ENCODE results near the gene RBFA.

The RBFA gene

DNA sequence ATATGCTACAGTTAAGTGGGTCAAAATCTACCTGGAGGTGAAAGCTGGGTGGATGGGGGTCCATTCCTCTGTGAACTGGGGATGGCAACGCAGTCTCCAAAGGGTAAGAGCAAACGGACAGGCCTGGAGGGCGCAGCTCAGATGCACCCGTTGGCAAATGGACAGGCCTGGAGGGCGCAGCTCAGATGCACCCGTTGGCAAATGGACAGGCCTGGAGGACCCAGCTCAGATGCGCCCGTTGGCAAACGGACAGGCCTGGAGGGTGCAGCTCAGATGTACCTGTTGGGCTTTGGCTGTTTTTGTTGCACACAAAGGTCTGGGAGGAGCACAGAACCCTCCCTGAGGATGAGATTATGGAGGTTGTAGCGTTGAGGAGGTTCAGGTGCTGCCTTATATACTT is 33.7 kb downstream of the RBFA start:
- CTCF ChIA-PET: interaction anchor here (1.1 to 1.8 kb wide), 2 partner anchors 10 to 34 kb away, joined by 3 to 5 read pairs; partner anchors contain the start of gene RBFA
- POLR2A ChIA-PET: no interaction called here
- TF ChIP-seq, protein P1, sequence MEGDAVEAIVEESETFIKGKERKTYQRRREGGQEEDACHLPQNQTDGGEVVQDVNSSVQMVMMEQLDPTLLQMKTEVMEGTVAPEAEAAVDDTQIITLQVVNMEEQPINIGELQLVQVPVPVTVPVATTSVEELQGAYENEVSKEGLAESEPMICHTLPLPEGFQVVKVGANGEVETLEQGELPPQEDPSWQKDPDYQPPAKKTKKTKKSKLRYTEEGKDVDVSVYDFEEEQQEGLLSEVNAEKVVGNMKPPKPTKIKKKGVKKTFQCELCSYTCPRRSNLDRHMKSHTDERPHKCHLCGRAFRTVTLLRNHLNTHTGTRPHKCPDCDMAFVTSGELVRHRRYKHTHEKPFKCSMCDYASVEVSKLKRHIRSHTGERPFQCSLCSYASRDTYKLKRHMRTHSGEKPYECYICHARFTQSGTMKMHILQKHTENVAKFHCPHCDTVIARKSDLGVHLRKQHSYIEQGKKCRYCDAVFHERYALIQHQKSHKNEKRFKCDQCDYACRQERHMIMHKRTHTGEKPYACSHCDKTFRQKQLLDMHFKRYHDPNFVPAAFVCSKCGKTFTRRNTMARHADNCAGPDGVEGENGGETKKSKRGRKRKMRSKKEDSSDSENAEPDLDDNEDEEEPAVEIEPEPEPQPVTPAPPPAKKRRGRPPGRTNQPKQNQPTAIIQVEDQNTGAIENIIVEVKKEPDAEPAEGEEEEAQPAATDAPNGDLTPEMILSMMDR (IDR thresholded peaks at IDR 0.05; ENCODE audit: control extremely low read depth, extremely low read depth, low read depth, missing control alignments): no peak
- no peak for DNase-seq (ENCODE audit: extremely low spot score)

DNA sequence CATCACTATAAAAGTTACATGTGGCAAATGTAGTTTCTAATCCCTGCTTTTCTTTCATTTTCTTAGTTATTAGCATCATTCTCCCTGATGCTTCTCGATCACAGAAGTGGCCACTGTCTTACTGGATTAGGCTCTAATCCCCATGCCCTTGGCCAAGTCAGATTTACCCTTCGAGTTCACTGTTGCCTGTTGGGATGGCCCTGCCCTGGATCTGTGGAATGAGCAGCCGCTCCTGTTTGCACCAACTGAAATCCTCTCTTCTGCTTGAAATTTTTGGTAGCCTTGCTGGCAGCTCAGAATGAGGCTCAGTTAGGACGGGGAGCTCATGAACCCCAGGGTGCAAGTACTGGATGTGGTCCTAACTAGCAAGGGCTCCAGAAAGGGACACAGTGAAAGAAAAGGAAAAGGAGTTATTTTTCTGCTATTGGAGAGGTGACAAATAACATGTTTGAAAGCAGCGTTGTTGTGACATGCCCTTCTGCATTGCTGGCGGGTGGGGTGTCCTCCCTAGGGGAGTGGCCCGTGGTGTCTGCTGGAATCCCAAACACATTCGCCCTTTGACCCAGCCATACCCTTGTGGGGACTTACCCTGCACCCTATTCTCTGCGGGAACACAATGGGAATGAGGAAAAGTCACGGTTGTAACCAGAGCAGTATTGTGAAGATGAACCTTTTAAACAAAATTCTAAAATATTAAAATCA is 34.5 kb downstream of the RBFA start:
- ChIA-PET POLR2A (no interaction called here), CTCF (interaction anchor here (1.1 kb wide), 1 partner anchor 35 kb away, joined by 3 read pairs; the partner anchor contains the start of gene RBFA)
- TF ChIP-seq, protein P1 (IDR thresholded peaks at IDR 0.05; ENCODE audit: control extremely low read depth, extremely low read depth, low read depth, missing control alignments): no peak
- DNase-seq (ENCODE audit: extremely low spot score): no peak

DNA sequence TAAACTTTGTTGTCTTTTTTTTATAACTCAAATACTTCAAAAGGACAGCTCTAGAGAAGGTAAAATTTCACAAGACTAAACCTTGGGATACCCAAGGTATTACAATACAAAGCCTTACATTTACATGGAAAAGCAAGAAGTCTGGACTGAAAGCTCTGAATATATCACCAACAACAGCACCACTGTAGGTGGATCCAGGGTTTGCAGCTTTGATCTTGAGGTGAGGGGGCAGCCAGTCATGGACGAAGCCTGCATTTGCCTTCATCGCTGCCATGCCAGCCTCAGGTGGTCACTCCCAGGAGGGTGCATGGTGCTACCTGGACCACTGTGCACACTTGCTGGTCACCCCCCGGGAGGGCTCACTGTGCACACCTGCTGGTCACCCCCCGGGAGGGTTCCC is 36.6 kb downstream of the RBFA start:
- no peak for DNase-seq (ENCODE audit: extremely low spot score)
- ChIA-PET CTCF (no interaction called here), POLR2A (no interaction called here)
- TF ChIP-seq, protein P1 (IDR thresholded peaks at IDR 0.05; ENCODE audit: control extremely low read depth, extremely low read depth, low read depth, missing control alignments): no peak

DNA sequence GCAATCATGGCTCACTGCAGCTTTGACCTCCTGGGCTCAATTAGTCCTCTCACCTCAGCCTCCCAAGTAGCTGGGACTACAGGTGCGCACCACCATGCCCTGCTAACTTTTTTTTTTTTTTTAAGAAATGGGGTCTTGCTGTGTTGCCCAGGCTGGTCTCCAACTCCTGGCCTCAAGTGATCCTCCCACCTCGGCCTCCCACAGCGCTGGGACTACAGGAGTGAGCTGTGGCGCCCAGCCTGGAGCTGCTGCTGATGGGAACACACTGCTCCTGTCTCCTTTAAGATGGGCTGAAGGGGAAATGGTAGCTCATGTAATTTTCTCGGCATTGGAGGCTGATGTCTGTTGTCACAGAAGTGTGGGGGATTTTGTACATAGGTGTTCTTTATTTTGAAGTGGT is 39.9 kb downstream of the RBFA start:
- ChIA-PET CTCF (no interaction called here), POLR2A (no interaction called here)
- TF ChIP-seq, protein P1 (IDR thresholded peaks at IDR 0.05; ENCODE audit: control extremely low read depth, extremely low read depth, low read depth, missing control alignments): no peak
- no peak for DNase-seq (ENCODE audit: extremely low spot score)

DNA sequence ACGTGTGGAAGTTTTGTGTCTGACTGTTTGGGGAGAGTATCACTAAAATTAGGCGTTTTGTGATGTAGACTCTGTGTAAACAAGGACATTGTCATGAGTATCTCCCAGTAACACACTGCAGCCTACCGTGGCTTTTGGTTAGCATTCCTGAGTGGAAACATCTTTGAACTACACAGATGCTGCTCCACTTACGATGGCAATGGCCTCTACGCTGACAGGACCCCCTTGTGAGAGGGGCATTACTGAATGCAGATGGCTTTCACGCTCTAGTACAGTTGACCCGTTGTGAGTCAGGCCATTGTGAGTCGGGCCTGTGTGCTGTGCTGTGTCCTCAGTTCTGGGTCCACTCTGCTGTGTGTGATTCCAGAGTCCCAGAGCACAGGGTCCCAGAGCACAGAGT is 40.5 kb downstream of the RBFA start:
- no peak for DNase-seq (ENCODE audit: extremely low spot score)
- CTCF ChIA-PET: no interaction called here
- POLR2A ChIA-PET: no interaction called here
- TF ChIP-seq, protein P1 (IDR thresholded peaks at IDR 0.05; ENCODE audit: control extremely low read depth, extremely low read depth, low read depth, missing control alignments): no peak

DNA sequence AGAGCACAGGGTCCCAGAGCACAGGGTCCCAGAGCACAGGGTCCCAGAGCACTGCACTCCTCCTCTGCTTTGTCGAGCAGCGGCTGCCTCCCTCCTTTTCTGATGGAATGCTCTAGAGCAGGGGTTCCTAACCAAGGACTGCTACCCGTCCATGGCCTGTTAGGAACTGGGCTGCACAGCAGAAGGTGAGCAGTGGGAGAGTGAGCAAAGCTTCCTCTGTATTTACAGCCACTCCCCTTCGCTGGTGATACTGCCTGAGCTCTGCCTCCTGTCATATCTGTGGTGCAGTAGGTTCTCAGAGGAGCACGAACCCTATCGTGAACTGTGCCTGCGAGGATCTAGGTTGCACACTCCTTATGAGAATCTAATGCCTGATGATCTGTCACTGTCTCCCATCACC is 41.7 kb downstream of the RBFA start:
- DNase-seq (ENCODE audit: extremely low spot score): no peak
- CTCF ChIA-PET: no interaction called here
- POLR2A ChIA-PET: no interaction called here
- TF ChIP-seq, protein P1 (IDR thresholded peaks at IDR 0.05; ENCODE audit: control extremely low read depth, extremely low read depth, low read depth, missing control alignments): no peak
